ENCODE measurements around the gene VPS25. TPM values are rescaled to one million over a fixed set of nuclear protein-coding genes. Genes with fewer than 3 reads are reported as not detected.

VPS25 gene
- polyA plus RNA-seq (2011; rRNA removed) (143 and 173 TPM in 2 replicates), polyA plus RNA-seq (2017; fragmentation: RNase III; extraction: RNeasy Plus Mini Kit Qiagen cat#74134 plus additional on column Dnase treatment) (118 to 132 TPM (median 119 TPM) in 3 replicates), polyA minus RNA-seq (2011; rRNA and poly(A)+ RNA removed) (99.5 and 105 TPM in 2 replicates)
- polyA plus RNA-seq (2012; cell fraction: cytosol; rRNA removed) = 154 and 190 TPM in 2 replicates
- polyA plus RNA-seq (2012; cell fraction: nucleus; rRNA removed) = 126 and 138 TPM in 2 replicates

- WGBS (ENCODE audit: missing lambda C conversion rate) = 2% methylated on average over 39 of the region's 39 CpGs
- ATAC-seq = peak; percentile 98
- TF ChIP-seq, protein P1, sequence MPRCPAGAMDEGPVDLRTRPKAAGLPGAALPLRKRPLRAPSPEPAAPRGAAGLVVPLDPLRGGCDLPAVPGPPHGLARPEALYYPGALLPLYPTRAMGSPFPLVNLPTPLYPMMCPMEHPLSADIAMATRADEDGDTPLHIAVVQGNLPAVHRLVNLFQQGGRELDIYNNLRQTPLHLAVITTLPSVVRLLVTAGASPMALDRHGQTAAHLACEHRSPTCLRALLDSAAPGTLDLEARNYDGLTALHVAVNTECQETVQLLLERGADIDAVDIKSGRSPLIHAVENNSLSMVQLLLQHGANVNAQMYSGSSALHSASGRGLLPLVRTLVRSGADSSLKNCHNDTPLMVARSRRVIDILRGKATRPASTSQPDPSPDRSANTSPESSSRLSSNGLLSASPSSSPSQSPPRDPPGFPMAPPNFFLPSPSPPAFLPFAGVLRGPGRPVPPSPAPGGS (IDR thresholded peaks at IDR 0.05) = peak; percentile 96
- TF ChIP-seq TFCP2L1 (CRISPR knock-in tag; IDR thresholded peaks at IDR 0.05) (no peak), CBX2 (IDR thresholded peaks at IDR 0.05; ENCODE audit: borderline replicate concordance, low read depth) (no peak), RAD21 (conservative IDR thresholded peaks at IDR 0.05 in 1 of 2, IDR thresholded peaks at IDR 0.05 in 1 of 2) (peak; percentile 17 to 29; a peak in 3 of 5 replicates), NPAS2 (CRISPR knock-in tag; IDR thresholded peaks at IDR 0.05; ENCODE audit: borderline replicate concordance) (no peak), RARB (CRISPR knock-in tag; IDR thresholded peaks at IDR 0.05) (no peak), RNF2 (IDR thresholded peaks at IDR 0.05; ENCODE audit: borderline replicate concordance, low read depth) (no peak), HOXB13 (CRISPR knock-in tag; IDR thresholded peaks at IDR 0.05; ENCODE audit: low read depth) (no peak), POLR2AphosphoS2 (conservative IDR thresholded peaks at IDR 0.05; ENCODE audit: low read length) (no peak), ZC3H11A (IDR thresholded peaks at IDR 0.05) (peak; percentile 45; the same call in 1 of the 2 replicates), EHF (CRISPR knock-in tag; IDR thresholded peaks at IDR 0.05) (no peak), RFX5 (IDR thresholded peaks at IDR 0.05) (0 out of 2 replicates have a peak, but pooled peaks have one; percentile 47), MAFK (IDR thresholded peaks at IDR 0.05; ENCODE audit: partially characterized antibody) (no peak), EHMT2 (IDR thresholded peaks at IDR 0.05; ENCODE audit: low read depth) (no peak), ESRRA (IDR thresholded peaks at IDR 0.05; ENCODE audit: borderline replicate concordance, low read length) (no peak), ZSCAN20 (CRISPR knock-in tag; IDR thresholded peaks at IDR 0.05) (no peak), BHLHE40 (IDR thresholded peaks at IDR 0.05; ENCODE audit: low read depth, low read length) (no peak), CTCF (IDR thresholded peaks at IDR 0.05) (no peak; the same call in 2 of the 3 replicates), FOXS1 (CRISPR knock-in tag; IDR thresholded peaks at IDR 0.05) (no peak), EP300 (IDR thresholded peaks at IDR 0.05) (no peak), SMC3 (IDR thresholded peaks at IDR 0.05) (peak; percentile 42), HMGXB4 (CRISPR knock-in tag; IDR thresholded peaks at IDR 0.05; ENCODE audit: borderline replicate concordance) (no peak), MYC (IDR thresholded peaks at IDR 0.05; ENCODE audit: borderline replicate concordance, low read length) (no peak), HES2 (IDR thresholded peaks at IDR 0.05) (no peak), MAX (IDR thresholded peaks at IDR 0.05) (peak; percentile 91)
- TF ChIP-seq, protein P2, sequence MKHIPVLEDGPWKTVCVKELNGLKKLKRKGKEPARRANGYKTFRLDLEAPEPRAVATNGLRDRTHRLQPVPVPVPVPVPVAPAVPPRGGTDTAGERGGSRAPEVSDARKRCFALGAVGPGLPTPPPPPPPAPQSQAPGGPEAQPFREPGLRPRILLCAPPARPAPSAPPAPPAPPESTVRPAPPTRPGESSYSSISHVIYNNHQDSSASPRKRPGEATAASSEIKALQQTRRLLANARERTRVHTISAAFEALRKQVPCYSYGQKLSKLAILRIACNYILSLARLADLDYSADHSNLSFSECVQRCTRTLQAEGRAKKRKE (CRISPR knock-in tag; IDR thresholded peaks at IDR 0.05; ENCODE audit: low read depth) = 0 out of 2 replicates have a peak, but pooled peaks have one; percentile 22
- TF ChIP-seq, protein P3, sequence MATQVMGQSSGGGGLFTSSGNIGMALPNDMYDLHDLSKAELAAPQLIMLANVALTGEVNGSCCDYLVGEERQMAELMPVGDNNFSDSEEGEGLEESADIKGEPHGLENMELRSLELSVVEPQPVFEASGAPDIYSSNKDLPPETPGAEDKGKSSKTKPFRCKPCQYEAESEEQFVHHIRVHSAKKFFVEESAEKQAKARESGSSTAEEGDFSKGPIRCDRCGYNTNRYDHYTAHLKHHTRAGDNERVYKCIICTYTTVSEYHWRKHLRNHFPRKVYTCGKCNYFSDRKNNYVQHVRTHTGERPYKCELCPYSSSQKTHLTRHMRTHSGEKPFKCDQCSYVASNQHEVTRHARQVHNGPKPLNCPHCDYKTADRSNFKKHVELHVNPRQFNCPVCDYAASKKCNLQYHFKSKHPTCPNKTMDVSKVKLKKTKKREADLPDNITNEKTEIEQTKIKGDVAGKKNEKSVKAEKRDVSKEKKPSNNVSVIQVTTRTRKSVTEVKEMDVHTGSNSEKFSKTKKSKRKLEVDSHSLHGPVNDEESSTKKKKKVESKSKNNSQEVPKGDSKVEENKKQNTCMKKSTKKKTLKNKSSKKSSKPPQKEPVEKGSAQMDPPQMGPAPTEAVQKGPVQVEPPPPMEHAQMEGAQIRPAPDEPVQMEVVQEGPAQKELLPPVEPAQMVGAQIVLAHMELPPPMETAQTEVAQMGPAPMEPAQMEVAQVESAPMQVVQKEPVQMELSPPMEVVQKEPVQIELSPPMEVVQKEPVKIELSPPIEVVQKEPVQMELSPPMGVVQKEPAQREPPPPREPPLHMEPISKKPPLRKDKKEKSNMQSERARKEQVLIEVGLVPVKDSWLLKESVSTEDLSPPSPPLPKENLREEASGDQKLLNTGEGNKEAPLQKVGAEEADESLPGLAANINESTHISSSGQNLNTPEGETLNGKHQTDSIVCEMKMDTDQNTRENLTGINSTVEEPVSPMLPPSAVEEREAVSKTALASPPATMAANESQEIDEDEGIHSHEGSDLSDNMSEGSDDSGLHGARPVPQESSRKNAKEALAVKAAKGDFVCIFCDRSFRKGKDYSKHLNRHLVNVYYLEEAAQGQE (IDR thresholded peaks at IDR 0.05) = peak; percentile 26; the same call in 1 of the 2 replicates
Measured at GRCh38 chr17:42773290-42774035, at the start of gene VPS25. Gene VPS25 (plus strand): TSS chr17:42773449. CDS start chr17:42773476, 27 bp downstream.

More at GRCh38 chr17:42773290-42774035, at the start of gene VPS25:
- Histone ChIP-seq H3K4me3 (peak within 1 kb of the TSS; percentile 65), H3K4me1 (peaks cover 21% of the 10 kb centered on the region), H3K9me3 (no peaks in the 10 kb centered on the region), H3K4me2 (peak within 1 kb of the TSS; percentile 91), H3K27ac (peak within 1 kb of the TSS; percentile 80 to 97)
- peak; percentile 56 for FAIRE-seq
- peak; percentile 92 to 98 for DNase-seq (ENCODE audit: low read depth in 1 of 2, low spot score in 1 of 2)
- ChIA-PET POLR2A (interaction anchor here (0.6 to 2.9 kb wide), 32 partner anchors 8 to 1355 kb away, joined by 3 to 21 read pairs (median 4); partner anchors contain the start of genes BECN1, CNTD1, COA3 and PLEKHH3), CTCF (interaction anchor here (0.6 to 4.4 kb wide), 23 partner anchors 9 to 195 kb away, joined by 3 to 48 read pairs (median 4); partner anchors contain the start of genes BECN1, CNTD1, COA3 and PSMC3IP)

Measured in A549 (cell line).